GM21390 (cell line): ENCODE results near the gene GPR143.

Experiments used
- ATAC-seq: cut with Tn5 transposase; IDR thresholded peaks from one replicate; pipeline ENCODE4 v1.9.1; 2021; ENCODE audit not compliant: unreplicated experiment

Gene GPR143

GRCh38 chrX:9710332-9710731 lies 55.3 kb downstream of the GPR143 start:
- ATAC-seq, result no peak

- ATAC-seq, result peak; percentile 79
Observed at GRCh38 chrX:9708923-9709553, 56.6 kb downstream of the GPR143 start.

DNA sequence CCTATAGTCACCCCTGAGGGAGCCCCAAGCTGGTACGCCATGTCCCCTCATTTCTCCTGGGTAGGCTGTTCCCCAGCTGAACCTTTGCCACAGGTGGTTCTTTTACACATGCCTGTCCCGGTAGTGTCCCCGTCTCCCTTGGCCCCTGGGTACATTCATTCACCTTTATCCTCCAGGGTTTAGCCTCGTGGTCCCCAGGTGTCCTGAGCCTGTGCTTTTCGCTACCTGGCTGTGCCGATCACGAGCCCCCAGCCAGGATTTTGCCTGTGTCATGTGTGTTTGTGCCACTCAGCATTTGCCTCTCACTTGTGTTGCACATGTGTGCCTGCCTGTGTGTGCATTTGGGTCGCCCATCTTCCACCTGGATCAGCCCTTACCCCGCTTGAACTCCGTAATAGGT lies 57.6 kb downstream of the GPR143 start:
- no peak for ATAC-seq

DNA sequence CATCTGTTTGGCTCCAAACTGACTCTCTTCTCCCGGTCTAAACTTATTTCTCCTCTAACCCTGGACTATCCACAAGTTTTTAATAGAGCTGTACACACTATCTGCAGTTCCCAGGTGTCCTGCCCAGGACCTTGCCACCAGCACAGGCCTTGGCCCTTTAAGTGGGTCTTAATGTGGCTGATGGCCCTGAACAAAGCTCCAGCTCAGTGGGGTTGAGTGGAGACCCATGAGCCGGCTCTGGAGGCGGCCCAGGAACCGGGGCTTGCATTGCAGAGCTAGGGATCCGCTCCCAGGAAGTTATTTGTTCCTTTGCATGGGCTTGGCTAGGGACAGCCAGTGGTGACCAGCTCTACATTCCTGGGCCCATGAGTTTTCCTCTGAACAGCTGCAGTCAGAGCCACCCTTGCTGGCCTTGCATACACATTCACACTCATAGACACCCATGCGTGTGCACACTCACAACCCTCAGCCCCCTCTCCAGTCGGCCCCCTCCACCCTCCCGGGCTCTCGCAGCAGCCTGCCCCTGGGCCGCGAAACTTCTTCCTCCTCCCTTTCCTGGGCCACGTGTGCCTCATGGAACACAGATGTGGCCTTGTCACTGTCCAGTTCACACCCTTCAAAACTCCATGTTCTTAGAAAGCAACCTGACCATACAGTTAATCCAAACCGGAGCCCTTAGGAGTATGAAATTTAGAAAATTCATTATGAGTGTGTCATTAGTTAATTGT lies 58.2 kb downstream of the GPR143 start:
- no peak for ATAC-seq

GRCh38 chrX:9706421-9706820 lies 59.2 kb downstream of the GPR143 start:
- ATAC-seq, result no peak

DNA sequence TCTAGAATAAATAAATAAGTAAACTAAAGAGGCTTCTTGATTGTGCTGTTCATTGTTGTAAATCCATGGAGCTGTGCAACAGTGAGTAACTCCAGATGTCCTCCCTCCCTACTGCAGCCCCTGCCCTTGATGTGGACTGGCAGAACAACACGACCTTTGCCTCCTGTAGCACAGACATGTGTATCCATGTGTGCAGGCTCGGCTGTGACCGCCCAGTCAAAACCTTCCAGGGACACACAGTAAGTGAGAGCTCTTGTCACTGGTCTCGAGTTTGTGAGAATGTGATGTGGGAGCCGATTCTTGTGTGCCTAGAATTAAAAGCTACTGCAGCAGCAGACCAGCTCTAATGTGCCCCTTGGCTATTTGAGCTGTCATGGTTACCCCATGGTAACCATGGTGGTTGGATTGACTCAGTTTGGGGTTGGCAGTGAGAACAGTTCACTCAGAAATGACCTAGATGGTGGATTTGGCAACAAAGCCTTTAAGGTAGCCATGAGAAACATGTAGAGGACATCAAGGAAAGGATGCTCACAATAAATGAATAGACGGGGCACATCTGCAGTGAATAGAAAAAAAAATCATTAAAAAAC lies 60.7 kb downstream of the GPR143 start:
- no peak for ATAC-seq

DNA sequence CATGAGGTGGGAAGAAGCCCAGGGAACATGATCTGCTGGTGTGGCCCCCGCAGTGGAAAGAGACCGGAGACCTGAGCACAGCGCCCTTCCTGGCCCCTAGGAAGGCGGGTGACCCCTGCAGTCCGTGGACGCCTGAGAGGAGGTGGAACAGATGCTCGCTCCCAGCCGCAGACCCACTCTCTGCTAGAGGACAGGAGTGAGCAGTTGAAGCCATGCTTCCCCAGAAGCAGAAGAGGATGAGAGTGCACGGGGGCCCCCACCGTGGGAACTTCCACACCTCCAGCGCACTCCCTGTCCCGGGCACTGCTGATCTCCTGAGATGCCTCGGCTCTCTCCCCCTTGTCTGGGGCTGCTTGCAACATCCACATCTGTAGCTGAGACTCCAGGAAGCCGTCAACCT lies 62.2 kb downstream of the GPR143 start:
- no peak for ATAC-seq

DNA sequence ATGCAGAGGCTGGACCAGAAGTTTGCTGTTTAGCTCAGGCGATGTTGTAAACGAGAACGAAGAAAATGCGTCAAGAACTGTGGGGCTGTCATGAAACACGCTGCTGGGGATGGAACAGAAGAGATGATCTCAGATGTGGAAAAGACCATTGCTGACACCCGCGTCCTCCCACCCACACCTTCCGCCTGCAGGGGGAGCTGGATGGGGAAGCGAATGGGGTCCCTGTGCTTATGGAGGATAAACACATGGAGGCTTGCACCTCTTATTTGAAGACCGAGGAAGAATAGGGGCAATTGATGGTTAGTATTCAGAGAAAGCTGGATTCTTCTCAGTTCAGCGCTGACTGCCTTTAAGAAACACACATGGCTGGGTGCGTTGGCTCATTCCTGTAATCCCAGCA lies 63.9 kb downstream of the GPR143 start:
- ATAC-seq, result no peak

DNA sequence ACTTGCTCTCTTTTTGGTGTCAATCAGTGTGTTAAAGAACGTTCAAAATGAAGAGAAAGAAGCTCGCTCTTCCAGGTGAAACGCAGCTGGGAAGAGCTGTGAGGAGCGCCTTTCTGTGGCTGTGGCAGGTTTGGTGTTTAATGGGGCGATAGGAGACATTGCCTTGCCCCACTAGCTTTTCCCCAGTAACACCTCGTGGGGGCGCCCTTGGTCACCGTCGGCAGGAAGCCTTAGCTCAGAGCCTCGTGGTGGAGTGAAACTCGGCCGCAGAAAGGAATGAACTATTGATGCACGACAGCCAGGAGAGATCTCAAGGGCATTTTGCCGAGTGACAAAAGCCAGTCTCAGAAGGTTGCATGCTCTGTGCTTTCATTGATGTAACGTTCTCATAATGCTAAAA lies 65.1 kb downstream of the GPR143 start:
- no peak for ATAC-seq

GRCh38 chrX:9698576-9698975 lies 67.1 kb downstream of the GPR143 start:
- no peak for ATAC-seq

GRCh38 chrX:9693307-9694001 lies 72.2 kb downstream of the GPR143 start:
- no peak for ATAC-seq

DNA sequence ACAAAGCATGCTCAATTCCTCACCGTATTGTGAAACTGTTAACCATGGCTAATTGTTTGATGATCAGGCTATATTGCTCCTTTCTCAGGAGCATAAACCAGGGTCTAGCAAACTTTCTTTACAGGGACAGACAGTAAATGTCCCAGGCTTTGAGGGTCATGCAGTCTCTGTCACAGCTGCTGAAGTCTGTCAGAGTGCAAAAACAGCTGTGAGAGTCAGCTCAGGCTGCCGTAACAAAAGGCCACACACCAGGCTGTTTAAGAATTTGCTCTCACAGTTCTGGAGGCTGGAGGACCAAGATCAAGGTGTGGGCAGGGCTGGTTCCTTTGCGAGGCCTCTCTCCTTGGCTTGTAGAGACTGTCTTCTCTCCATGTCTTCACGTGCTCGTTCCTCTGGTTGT lies 75.6 kb downstream of the GPR143 start:
- no peak for ATAC-seq

DNA sequence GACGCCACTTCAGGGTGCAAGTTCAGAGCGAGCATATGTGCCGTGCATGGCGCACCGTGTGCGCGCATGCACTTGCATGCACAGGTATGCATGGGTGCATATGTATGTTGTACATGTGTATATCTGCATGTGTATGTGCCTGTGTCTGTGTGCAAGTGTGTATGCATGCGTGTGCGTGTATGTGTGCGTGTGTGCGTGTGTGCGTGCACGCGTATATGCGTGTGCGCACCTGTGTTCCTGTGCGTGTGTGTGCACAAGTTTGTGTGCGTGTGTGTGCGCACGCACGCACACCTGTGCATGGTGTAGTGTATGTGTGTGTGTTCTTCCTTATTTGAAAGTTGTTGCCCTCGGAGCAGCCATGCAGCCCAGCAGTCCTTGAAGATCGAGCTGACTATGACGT lies 76.8 kb downstream of the GPR143 start:
- no peak for ATAC-seq

DNA sequence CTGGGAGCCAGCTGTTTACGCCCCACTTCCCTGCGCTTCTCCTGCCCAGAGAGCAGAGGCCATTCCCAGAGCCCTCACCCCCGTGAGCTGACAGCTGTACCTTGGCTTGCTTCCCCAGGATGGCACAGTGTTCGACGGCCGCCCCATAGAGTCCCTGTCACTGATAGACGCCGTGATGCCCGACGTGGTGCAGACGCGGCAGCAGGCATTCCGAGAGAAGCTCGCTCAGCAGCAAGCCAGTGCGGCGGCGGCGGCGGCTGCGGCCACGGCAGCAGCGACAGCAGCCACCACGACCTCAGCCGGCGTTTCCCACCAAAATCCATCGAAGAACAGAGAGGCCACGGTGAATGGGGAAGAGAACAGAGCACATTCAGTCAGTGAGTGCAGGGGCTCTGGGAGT lies 77.7 kb downstream of the GPR143 start:
- ATAC-seq, result no peak

GRCh38 chrX:9683350-9683749 lies 82.3 kb downstream of the GPR143 start:
- no peak for ATAC-seq

DNA sequence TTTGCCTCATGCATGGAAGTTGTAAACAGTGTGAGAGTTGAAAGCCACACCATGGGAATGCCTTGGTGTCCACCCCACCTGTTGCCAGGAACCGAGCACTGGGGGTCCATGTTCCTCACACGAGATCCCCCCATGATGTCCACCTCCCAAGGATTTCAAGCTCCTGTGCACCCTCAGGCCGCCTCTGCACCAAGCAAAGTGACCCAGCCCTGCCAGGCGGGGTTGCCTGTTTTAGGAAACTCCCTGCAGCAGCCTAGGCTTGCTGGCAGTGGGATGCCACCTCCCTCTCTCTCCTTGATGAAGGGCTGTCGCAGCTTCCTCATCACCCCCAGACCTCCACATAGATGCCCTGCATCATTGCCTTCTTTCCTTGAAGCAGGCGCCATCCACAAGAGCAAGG lies 82.8 kb downstream of the GPR143 start:
- no peak for ATAC-seq

- no peak for ATAC-seq
Observed at GRCh38 chrX:9682456-9682855, 83.2 kb downstream of the GPR143 start.

- no peak for ATAC-seq
Observed at GRCh38 chrX:9681422-9681821, 84.2 kb downstream of the GPR143 start.

GRCh38 chrX:9681011-9681410 lies 84.6 kb downstream of the GPR143 start:
- no peak for ATAC-seq

DNA sequence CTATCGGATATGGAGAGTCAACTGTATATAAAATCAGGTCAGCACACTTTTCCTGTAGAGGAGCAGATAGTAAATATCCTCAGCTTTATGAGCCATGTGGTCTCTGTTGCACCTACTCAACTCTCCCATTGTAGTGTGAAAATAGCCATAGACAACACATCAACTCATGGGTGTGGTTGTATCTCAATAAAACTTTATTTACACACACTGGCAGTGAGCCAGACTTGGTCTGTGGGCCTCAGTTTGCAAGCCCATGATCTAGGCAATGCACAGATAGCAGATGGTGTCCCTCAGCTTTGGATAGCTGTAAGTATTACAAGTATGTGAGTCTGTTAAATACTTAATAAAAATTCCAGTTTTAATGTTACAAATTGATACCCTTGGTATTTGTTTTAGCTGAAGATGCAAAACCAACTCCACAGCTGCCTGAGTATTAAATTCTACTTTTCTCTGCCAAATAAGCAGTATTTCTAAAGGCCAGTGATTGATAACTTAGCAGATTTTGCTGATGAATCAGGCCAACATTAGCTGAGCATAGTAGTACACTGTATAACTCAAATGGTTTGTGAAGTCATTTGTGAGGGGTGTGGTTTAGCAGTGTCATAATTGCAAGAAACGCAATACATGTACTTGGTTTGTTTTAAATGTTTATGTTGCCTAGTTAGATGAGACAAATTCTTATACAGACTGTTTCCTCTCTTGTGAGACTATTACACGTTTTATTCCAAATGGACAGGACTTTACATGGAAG lies 87.3 kb downstream of the GPR143 start:
- no peak for ATAC-seq

DNA sequence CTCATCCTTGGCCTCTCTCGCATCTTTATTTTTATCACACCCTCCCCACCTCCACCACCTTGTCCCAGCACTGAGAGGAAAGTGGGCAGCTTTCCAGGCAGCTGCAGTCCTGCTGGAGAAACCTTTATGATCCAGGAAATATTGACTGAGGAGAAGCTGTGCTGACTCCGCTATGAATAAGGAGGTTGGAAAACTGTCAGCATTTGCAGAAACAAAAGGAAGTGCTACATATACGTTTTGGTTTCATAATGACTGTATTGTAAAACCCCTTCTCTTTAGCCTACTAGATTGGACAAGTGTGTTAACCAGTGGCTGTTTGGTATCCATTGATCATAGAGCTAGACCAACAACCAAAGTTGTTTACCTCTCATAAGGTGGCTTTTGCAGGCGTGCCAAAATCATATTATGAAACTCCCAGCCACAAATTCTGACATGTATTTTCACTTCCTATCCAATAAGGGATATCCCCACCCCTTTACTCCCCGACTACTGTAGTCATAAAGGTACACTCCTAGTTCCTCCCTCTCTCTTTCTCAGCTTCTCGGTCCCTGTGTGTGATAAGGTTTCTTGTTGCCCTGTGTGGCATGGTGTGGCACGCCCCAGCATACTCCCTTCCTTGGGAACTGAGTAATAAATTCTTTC lies 88.4 kb downstream of the GPR143 start:
- ATAC-seq, result peak; percentile 99
